Cardiac septum (tissue), 1 donor: ENCODE measurements around the gene MCOLN1. TPM values are rescaled to one million over a fixed set of nuclear protein-coding genes. Genes with fewer than 3 reads are reported as not detected.

Source experiments
- DNase-seq: peaks from one replicate; pipeline ENCODE4 v3.0.0-alpha.2; 2020; ENCODE audit warnings: low spot score
- intact Hi-C: fragments of 100-400 bp; cut with DNase I; formaldehyde crosslinking; loops from one replicate; pipeline ENCODE4 v1.14.0; 2022
- total RNA-seq: library from RNA; stranded (reverse); fragmentation: NEBNext Ultra II Directional; extraction: Animal tissue kit (Norgen Biotek cat#: 25700); gene quantifications from one replicate; pipeline ENCODE4 v1.2.1, GENCODE V29; 2021
- donor health status: DM: no; HTN: no; CAD: no.

Gene MCOLN1
- total RNA-seq, 1 donor from 2014 or later = 16.0 TPM

GRCh38 chr19:7520131-7521051 is 2.0 kb upstream of the MCOLN1 start:
- DNase-seq = no peak
- intact Hi-C loops = loop anchor here (5.0 kb wide), 1 partner anchor 33 kb away; the partner anchor contains the start of gene PEX11G

GRCh38 chr19:7521551-7522071 is 813 bp upstream of the MCOLN1 start:
- intact Hi-C loops = loop anchor here (1.0 to 5.0 kb wide), 2 partner anchors 13 to 34 kb away; partner anchors contain the start of gene PEX11G
- DNase-seq = no peak

- DNase-seq = no peak
- intact Hi-C loops = loop anchor here (1.0 to 5.0 kb wide), 2 partner anchors 11 to 36 kb away; partner anchors contain the start of gene PEX11G
Observed at GRCh38 chr19:7522923-7523667, 671 bp downstream of the MCOLN1 start.

GRCh38 chr19:7524523-7524922 is 2.1 kb downstream of the MCOLN1 start:
- intact Hi-C loops = loop anchor here (5.0 kb wide), 1 partner anchor 37 kb away; the partner anchor contains the start of gene PEX11G
- DNase-seq = no peak

GRCh38 chr19:7524992-7525739 is 2.7 kb downstream of the MCOLN1 start:
- DNase-seq = no peak
- intact Hi-C loops = loop anchor here (5.0 kb wide), 1 partner anchor 38 kb away; the partner anchor contains the start of gene PEX11G

GRCh38 chr19:7526059-7526929 is 3.9 kb downstream of the MCOLN1 start:
- intact Hi-C loops = no loop called here
- no peak for DNase-seq

- intact Hi-C loops = no loop called here
- DNase-seq = no peak
Observed at GRCh38 chr19:7527516-7528191, 5.2 kb downstream of the MCOLN1 start.

- intact Hi-C loops = no loop called here
- no peak for DNase-seq
Observed at GRCh38 chr19:7528192-7528519, 5.7 kb downstream of the MCOLN1 start.

- DNase-seq = no peak
- intact Hi-C loops = no loop called here
Observed at GRCh38 chr19:7528522-7529245, 6.3 kb downstream of the MCOLN1 start.

GRCh38 chr19:7529246-7529600 is 6.8 kb downstream of the MCOLN1 start:
- DNase-seq = no peak
- intact Hi-C loops = no loop called here

- no peak for DNase-seq
- intact Hi-C loops = no loop called here
Observed at GRCh38 chr19:7529610-7530490, 7.4 kb downstream of the MCOLN1 start.

- intact Hi-C loops = no loop called here
Observed at GRCh38 chr19:7533281-7533885, 11.0 kb downstream of the MCOLN1 start.

GRCh38 chr19:7533925-7534480 is 11.6 kb downstream of the MCOLN1 start:
- intact Hi-C loops = loop anchor here (1.0 to 2.0 kb wide), 2 partner anchors 12 to 17 kb away; partner anchors contain the start of genes MCOLN1 and ZNF358
- DNase-seq = peak; percentile 91

More at GRCh38 chr19:7533281-7533885, 11.0 kb downstream of the MCOLN1 start:
- DNase-seq = peak; percentile 87

- no peak for DNase-seq
- intact Hi-C loops = loop anchor here (1.0 to 2.0 kb wide), 3 partner anchors 12 to 18 kb away; partner anchors contain the start of genes MCOLN1 and ZNF358
Observed at GRCh38 chr19:7534531-7535046, 12.2 kb downstream of the MCOLN1 start.
